IPS-18a (cell line): ENCODE measurements around the gene SSPN.

Source experiments
- H3K27ac ChIP-seq: one replicate; pipeline ENCODE4 v1.5.1; 2013; ENCODE audit warnings: low read length
- H3K27me3 ChIP-seq: one replicate; pipeline ENCODE4 v1.6.1; 2013; ENCODE audit warnings: mild to moderate bottlenecking, low read length; ENCODE audit not compliant: control insufficient read depth, insufficient read depth
- H3K36me3 ChIP-seq: one replicate; pipeline ENCODE4 v1.6.1; 2013; ENCODE audit warnings: low read depth, low read length; ENCODE audit not compliant: control insufficient read depth
- H3K4me1 ChIP-seq: one replicate; pipeline ENCODE4 v1.6.1; 2013; ENCODE audit warnings: low read depth, low read length; ENCODE audit not compliant: control insufficient read depth
- H3K4me3 ChIP-seq: one replicate; pipeline ENCODE4 v1.5.1; 2013; ENCODE audit warnings: low read length
- H3K9ac ChIP-seq: one replicate; pipeline ENCODE4 v1.6.1; 2013; ENCODE audit warnings: mild to moderate bottlenecking, low read length, moderate library complexity
- H3K9me3 ChIP-seq: one replicate; pipeline ENCODE4 v1.6.1; 2013; ENCODE audit warnings: low read depth, low read length; ENCODE audit not compliant: control insufficient read depth

SSPN gene

GRCh38 chr12:26297396-26298070, 102.2 kb downstream of the SSPN start:
- H3K36me3 ChIP-seq = no peaks in the 10 kb centered on the region
- no peak overlapping the region for H3K27ac ChIP-seq
- no peak overlapping the region for H3K9ac ChIP-seq
- H3K4me1 ChIP-seq = no peaks in the 10 kb centered on the region
- no peaks in the 10 kb centered on the region for H3K9me3 ChIP-seq
- no peaks in the 10 kb centered on the region for H3K27me3 ChIP-seq
- no peak overlapping the region for H3K4me3 ChIP-seq

GRCh38 chr12:26298785-26299621, 103.6 kb downstream of the SSPN start:
- Histone ChIP-seq H3K4me1 (no peaks in the 10 kb centered on the region), H3K9ac (no peak overlapping the region)

GRCh38 chr12:26299751-26300150, 104.4 kb downstream of the SSPN start:
- no peaks in the 10 kb centered on the region for H3K36me3 ChIP-seq
- H3K9ac ChIP-seq = no peak overlapping the region
- no peaks in the 10 kb centered on the region for H3K9me3 ChIP-seq
- H3K4me1 ChIP-seq = no peaks in the 10 kb centered on the region
- no peak overlapping the region for H3K27ac ChIP-seq
- no peak overlapping the region for H3K4me3 ChIP-seq
- H3K27me3 ChIP-seq = no peaks in the 10 kb centered on the region

More at GRCh38 chr12:26298785-26299621, 103.6 kb downstream of the SSPN start:
- no peak overlapping the region for H3K4me3 ChIP-seq
- H3K27me3 ChIP-seq = no peaks in the 10 kb centered on the region
- H3K9me3 ChIP-seq = no peaks in the 10 kb centered on the region
- no peak overlapping the region for H3K27ac ChIP-seq
- no peaks in the 10 kb centered on the region for H3K36me3 ChIP-seq
